Esophagus (tissue), 2 donors: ENCODE results near the gene FRMPD4. TPM values are rescaled to one million over a fixed set of nuclear protein-coding genes. Genes with fewer than 3 reads are reported as not detected.
"Not testable (repeated sequence)": the region's sequence is repeated elsewhere in the genome, so short reads cannot be mapped to it uniquely, and the experiment has no call there.

Experiments used
- H3K27ac ChIP-seq, 2 donors: one replicate each; pipeline ENCODE4 v1.5.1; 2013; ENCODE audit warnings: low read depth in 2 of 2, mild to moderate bottlenecking in 2 of 2, inconsistent platforms in 1 of 2, low read length in 1 of 2, moderate library complexity in 1 of 2
- H3K27me3 ChIP-seq, 2 donors: one replicate each; pipeline ENCODE4 v1.6.1; 2013; ENCODE audit warnings: low read length in 2 of 2, control low read depth in 1 of 2, mild to moderate bottlenecking in 1 of 2; ENCODE audit not compliant: insufficient read depth in 2 of 2, control insufficient read depth in 1 of 2
- H3K36me3 ChIP-seq, 2 donors: one replicate each; pipeline ENCODE4 v1.6.1; 2013; ENCODE audit warnings: low read length in 1 of 2; ENCODE audit not compliant: control insufficient read depth in 2 of 2, insufficient read depth in 2 of 2
- H3K4me1 ChIP-seq, 2 donors: one replicate each; pipeline ENCODE4 v1.6.1; 2013; ENCODE audit warnings: low read length in 1 of 2; ENCODE audit not compliant: control insufficient read depth in 2 of 2, insufficient read depth in 2 of 2
- H3K4me3 ChIP-seq, 2 donors: one replicate each; pipeline ENCODE4 v1.5.1; 2013; ENCODE audit warnings: low read length in 2 of 2, mild to moderate bottlenecking in 2 of 2, low read depth in 1 of 2, moderate library complexity in 1 of 2
- H3K9me3 ChIP-seq, 2 donors: one replicate each; pipeline ENCODE4 v1.6.1; 2013; ENCODE audit warnings: mild to moderate bottlenecking in 2 of 2, low read depth in 1 of 2, low read length in 1 of 2, moderate library complexity in 1 of 2; ENCODE audit not compliant: control insufficient read depth in 2 of 2, insufficient read depth in 1 of 2
- WGBS, 2 donors: extraction: QIAGEN DNeasy Blood & Tissue Kit; methylation state at CpG; one replicate each; pipeline ENCODE4 v1.1.7; 2013; 5-methylcytosine and 5-hydroxymethylcytosine counted together
- polyA plus RNA-seq, 2 donors: library from polyadenylated mRNA; stranded (reverse); fragments of 200-250 nt; gene quantifications; one replicate each; pipeline ENCODE4 v1.2.3, GENCODE V29; 2013
- donor health status: healthy with polysubstance abuse.
- donor health status: Bipolar disorder and iron deficiency.

FRMPD4 gene
- polyA plus RNA-seq, 2 donors: under 0.01 TPM; not detected in 1

GRCh38 chrX:12142661-12143060 lies 4.4 kb downstream of the FRMPD4 start:
- no peaks in the 10 kb centered on the region for H3K27me3 ChIP-seq
- H3K4me1 ChIP-seq: no peaks in the 10 kb centered on the region
- H3K27ac ChIP-seq: no peak overlapping the region
- no peaks in the 10 kb centered on the region for H3K9me3 ChIP-seq
- H3K4me3 ChIP-seq: no peak overlapping the region
- no peaks in the 10 kb centered on the region for H3K36me3 ChIP-seq
- 84 to 86% methylated on average over 4 of the region's 4 CpGs for WGBS, 2 donors

GRCh38 chrX:12145402-12145801 lies 7.1 kb downstream of the FRMPD4 start:
- Histone ChIP-seq H3K4me3 (no peak overlapping the region), H3K36me3 (no peaks in the 10 kb centered on the region), H3K27ac (no peak overlapping the region), H3K9me3 (no peaks in the 10 kb centered on the region), H3K4me1 (no peaks in the 10 kb centered on the region), H3K27me3 (no peaks in the 10 kb centered on the region)
- 79 to 87% methylated on average over 2 of the region's 2 CpGs for WGBS, 2 donors

- Histone ChIP-seq H3K27ac (no peak overlapping the region), H3K4me3 (no peak overlapping the region), H3K9me3 (no peaks in the 10 kb centered on the region), H3K36me3 (no peaks in the 10 kb centered on the region), H3K4me1 (no peaks in the 10 kb centered on the region), H3K27me3 (no peaks in the 10 kb centered on the region)
- WGBS, 2 donors: 73 to 85% methylated on average over 4 of the region's 4 CpGs
Measured at GRCh38 chrX:12149670-12150407, 11.6 kb downstream of the FRMPD4 start.

GRCh38 chrX:12153317-12153716 lies 15.0 kb downstream of the FRMPD4 start:
- no peak overlapping the region for H3K27ac ChIP-seq
- no peaks in the 10 kb centered on the region for H3K4me1 ChIP-seq
- H3K9me3 ChIP-seq: no peaks in the 10 kb centered on the region
- 84 to 86% methylated on average over 4 of the region's 4 CpGs for WGBS, 2 donors
- no peak overlapping the region for H3K4me3 ChIP-seq
- no peaks in the 10 kb centered on the region for H3K27me3 ChIP-seq
- H3K36me3 ChIP-seq: no peaks in the 10 kb centered on the region

- H3K9me3 ChIP-seq: no peaks in the 10 kb centered on the region
- WGBS, 2 donors: 19 to 23% methylated on average over 1 of the region's 1 CpG
- H3K4me3 ChIP-seq: no peak overlapping the region
Measured at GRCh38 chrX:12153741-12154140, 15.5 kb downstream of the FRMPD4 start.

GRCh38 chrX:12159799-12160198 lies 21.5 kb downstream of the FRMPD4 start:
- WGBS, 2 donors: 64 to 71% methylated on average over 4 of the region's 4 CpGs
- H3K4me1 ChIP-seq: no peaks in the 10 kb centered on the region

More at GRCh38 chrX:12153741-12154140, 15.5 kb downstream of the FRMPD4 start:
- Histone ChIP-seq H3K27ac (no peak overlapping the region), H3K4me1 (no peaks in the 10 kb centered on the region), H3K36me3 (no peaks in the 10 kb centered on the region), H3K27me3 (no peaks in the 10 kb centered on the region)

GRCh38 chrX:12162420-12162819 lies 24.1 kb downstream of the FRMPD4 start:
- H3K36me3 ChIP-seq: no peaks in the 10 kb centered on the region
- H3K4me3 ChIP-seq: no peak overlapping the region
- H3K9me3 ChIP-seq: no peaks in the 10 kb centered on the region
- no peak overlapping the region for H3K27ac ChIP-seq
- WGBS, 2 donors: 77 to 90% methylated on average over 2 of the region's 2 CpGs
- peaks cover 0 to 5% of the 10 kb centered on the region in 2 donors for H3K27me3 ChIP-seq
- no peaks in the 10 kb centered on the region for H3K4me1 ChIP-seq

More at GRCh38 chrX:12159799-12160198, 21.5 kb downstream of the FRMPD4 start:
- Histone ChIP-seq H3K4me3 (no peak overlapping the region), H3K27me3 (peaks cover 0 to 5% of the 10 kb centered on the region in 2 donors), H3K27ac (no peak overlapping the region), H3K36me3 (no peaks in the 10 kb centered on the region), H3K9me3 (no peaks in the 10 kb centered on the region)

- not testable (repeated sequence) for H3K4me3 ChIP-seq, H3K9me3 ChIP-seq, H3K4me1 ChIP-seq, H3K36me3 ChIP-seq, H3K27me3 ChIP-seq, H3K27ac ChIP-seq
- WGBS, 2 donors: 89 to 97% methylated on average over 3 of the region's 3 CpGs
Measured at GRCh38 chrX:12164180-12164579, 25.9 kb downstream of the FRMPD4 start.

GRCh38 chrX:12170755-12171154 lies 32.5 kb downstream of the FRMPD4 start:
- Histone ChIP-seq H3K27ac (no peak overlapping the region), H3K9me3 (no peaks in the 10 kb centered on the region), H3K27me3 (no peaks in the 10 kb centered on the region), H3K4me3 (no peak overlapping the region), H3K36me3 (no peaks in the 10 kb centered on the region), H3K4me1 (no peaks in the 10 kb centered on the region)
- 85 to 92% methylated on average over 3 of the region's 3 CpGs for WGBS, 2 donors

GRCh38 chrX:12174358-12174757 lies 36.1 kb downstream of the FRMPD4 start:
- no peaks in the 10 kb centered on the region for H3K27me3 ChIP-seq
- no peaks in the 10 kb centered on the region for H3K4me1 ChIP-seq
- H3K9me3 ChIP-seq: no peaks in the 10 kb centered on the region
- no peak overlapping the region for H3K27ac ChIP-seq
- WGBS, 2 donors: 62 to 65% methylated on average over 2 of the region's 2 CpGs
- no peaks in the 10 kb centered on the region for H3K36me3 ChIP-seq
- no peak overlapping the region for H3K4me3 ChIP-seq
